ENCODE data around the gene CD93.

GRCh38 chr20:23122796-23123655 lies 36.9 kb upstream of the CD93 start:
- TF ChIP-seq CTCF (conservative IDR thresholded peaks at IDR 0.05; ENCODE audit: low read length) (no peak), EZH2phosphoT487 (IDR thresholded peaks at IDR 0.05; ENCODE audit: borderline replicate concordance) (no peak)

Data from Loucy (cell line).